GM18517 (cell line): ENCODE measurements around the gene CCL4.

Experiments used
- ATAC-seq: cut with Tn5 transposase; IDR thresholded peaks from one replicate; pipeline ENCODE4 v1.9.1; 2021; ENCODE audit warnings: mild to moderate bottlenecking, moderate library complexity; ENCODE audit not compliant: unreplicated experiment

The CCL4 gene

DNA sequence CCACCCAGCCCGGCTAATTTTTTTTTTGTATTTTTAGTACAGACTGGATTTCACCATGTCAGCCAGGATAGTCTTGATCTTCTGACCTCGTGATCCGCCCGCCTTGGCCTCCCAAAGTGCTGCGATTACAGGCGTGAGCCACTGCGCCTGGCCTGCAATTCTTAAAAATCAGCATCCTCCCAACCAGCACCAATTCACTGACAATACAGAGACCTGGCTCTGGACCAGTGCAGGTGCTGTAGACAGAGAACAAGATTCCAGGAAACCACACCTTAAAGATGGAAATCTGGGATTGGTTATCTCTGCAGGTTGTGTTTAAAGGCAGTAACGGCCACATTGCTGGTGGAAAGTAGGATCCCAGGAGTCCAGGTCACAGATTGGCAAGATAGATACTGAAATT lies 39.2 kb downstream of the CCL4 start:
- ATAC-seq = no peak

DNA sequence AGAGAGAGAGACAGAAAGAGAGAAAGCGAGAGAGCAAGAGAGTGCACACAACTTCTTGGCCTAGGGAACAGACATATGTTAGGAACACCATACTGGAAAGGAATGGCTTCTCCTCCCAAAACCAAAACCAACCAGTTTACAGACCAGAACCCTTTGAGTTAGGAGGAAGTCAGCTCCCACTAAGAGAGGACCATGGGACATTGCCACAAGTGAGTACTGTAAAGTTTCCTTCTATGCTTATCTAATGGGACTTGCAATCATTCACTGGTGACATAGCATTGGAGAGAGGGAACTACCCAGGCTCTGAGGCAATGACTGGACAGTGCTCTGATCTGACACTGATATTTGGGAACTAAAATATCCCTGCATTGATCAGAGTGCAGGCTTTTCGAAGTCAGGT lies 40.4 kb downstream of the CCL4 start:
- no peak for ATAC-seq

DNA sequence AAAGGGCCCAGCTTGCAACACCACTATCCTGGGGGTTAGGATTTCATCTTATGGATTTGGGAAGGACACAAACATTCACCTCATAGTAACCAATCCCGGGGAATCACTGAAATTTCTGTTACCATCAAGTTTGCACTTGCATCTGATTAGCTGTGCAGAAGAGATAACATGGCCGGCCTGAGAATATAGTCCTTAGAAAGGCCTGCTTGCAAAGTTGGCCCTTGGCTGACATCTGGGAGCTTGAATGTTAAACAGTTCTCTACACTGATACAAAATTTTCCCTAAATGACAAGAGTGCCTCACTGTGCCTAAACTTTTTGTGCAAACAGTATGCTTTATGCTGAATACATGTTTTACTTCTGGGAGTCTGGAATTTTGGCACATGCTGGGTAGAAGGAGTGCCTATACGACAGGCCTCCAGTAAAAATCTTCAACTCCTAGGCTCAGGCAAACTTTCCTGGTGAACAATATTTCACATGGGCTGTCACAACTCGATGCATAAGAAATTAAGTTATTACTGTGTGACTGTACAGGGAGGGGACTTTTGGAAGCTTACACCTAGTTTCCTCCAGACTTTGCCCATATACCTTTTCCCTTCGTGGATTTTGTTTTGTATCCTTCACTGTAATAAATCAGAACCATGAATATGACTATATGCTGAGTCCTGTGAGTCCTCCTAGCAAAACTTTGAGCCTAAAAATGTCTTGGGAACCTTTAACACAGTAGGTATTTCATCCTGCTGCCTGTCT lies 41.5 kb downstream of the CCL4 start:
- ATAC-seq = no peak

DNA sequence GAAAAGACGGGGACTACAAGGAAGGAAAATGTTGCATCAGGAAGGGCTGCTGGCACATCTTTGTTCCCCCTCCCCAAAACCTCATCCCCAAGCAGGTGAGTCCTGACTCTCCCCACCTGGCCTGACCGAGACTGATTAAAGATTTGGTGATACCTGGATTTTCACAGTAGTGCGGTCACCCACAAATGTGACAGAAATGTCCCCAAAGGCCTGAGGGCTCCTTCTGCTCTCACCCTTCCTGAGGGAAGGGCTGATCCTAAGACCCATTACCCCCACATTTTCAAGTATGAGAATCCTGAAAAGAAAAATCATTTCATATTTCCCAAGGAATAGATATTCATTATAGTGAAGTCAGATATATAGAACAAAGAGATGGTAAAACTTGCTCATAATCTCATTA lies 44.0 kb downstream of the CCL4 start:
- no peak for ATAC-seq

DNA sequence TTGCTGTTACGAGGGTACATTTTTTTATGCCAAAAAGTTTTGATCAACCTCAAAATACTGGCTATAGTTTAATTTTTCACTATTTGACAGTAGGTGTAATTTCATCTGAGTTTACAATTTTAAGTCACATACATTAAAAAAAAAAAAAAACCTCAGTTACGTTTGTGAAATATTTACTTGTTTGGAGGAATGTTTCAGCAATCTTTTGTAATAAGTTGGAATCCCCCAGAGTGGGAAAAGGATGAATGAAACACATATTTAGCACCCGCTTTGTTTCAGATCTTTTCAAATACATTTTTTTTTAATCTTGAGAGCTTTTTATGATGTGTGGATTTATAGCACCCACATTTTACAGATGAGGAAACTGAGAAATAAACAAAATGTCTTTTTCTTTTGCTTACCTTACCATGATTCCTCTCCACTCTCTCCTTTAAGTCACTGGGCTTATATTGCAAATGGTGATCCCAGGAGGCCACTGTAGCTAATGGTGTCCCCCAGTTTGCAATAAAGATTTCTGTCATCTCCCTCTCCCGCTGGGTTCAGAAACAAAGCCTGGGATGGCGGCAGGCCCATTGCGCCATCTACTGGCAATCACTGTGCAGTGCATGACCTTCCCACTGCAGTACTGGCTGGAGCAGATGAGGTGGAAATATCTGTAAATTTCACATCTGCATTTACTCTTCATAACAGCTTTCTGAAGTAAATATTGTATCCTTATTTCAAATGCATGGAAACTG lies 45.1 kb downstream of the CCL4 start:
- peak; percentile 66 for ATAC-seq

DNA sequence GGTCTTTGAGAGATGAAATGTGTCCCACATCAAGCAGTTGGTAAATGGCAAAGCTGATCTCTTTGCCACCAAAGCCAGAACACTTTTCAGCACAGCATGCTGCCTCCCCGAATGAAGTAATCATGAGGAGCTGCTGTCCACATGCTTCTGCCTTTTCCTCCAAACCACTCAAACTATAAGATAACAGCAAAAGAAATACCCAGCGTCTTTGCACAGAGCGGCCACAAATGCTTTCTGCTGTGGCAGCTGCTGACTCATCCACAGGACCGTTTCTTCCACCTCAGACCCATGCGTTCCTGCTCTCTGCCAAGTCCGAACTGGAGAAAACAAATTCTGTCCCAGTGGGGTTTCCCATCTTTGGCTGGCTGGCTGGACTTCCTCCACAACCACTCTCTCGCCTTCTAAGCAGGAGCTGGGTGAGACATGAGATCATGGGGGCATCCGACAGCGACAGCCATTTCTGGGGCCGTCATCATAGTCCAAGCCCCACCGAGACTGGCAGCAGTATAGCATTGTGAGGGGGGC lies 45.7 kb downstream of the CCL4 start:
- ATAC-seq = peak; percentile 30

DNA sequence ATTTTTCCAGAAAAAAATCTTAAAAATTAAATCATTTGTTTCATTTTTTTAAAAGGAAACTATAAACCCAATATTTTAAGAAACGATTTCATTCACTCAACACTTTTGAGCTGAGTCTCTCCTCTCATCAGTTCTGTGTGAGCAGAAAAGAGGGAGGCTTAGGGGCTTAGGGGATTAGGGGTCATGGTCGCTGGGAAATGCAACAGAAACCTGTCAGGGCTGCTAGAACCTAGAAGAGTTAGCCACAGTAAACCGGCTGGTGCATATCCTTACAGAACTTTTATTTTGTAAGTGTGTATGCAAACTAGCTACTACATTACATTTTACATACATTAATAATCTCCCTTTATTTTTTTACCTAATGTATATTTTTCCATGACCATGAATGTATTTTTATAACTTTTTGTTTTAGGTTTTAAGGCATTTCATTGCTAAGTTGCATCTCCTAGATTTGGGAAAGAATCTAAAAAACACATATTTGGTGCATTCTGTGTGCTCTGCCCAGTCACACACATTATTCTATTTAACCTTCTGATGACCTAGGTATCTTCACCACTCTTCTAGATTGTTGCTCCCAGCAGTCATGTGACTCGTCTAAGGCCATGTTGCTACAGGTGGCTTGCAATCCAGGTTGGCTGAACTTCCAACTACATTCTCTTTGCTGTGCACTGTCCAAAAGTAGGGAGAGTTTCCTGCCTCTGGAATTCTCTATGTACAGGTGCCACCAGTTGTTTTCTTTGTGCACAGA lies 48.4 kb downstream of the CCL4 start:
- no peak for ATAC-seq

DNA sequence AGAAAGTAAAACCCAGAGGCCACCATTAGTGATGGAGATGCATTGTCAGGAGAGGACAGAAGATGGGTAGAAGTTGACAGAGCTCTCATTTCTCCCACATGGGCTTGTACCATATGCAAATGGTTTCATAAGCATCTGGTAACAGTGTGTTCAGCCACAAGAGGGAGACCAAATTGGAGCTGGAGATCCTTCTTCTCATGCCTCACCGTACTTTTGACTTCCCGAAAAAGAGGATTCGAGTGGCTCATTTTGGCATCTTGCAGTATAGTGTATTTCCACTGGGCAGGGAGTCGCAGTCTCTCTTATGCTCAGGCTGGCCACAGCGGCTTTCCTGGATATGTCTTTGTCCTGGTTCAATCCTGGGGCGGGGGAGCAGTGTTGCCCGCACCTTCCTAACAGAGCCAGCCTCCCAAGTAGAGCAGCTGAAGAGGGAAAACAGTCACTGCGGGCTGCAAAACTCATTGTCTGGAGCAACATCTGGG lies 49.1 kb downstream of the CCL4 start:
- no peak for ATAC-seq

DNA sequence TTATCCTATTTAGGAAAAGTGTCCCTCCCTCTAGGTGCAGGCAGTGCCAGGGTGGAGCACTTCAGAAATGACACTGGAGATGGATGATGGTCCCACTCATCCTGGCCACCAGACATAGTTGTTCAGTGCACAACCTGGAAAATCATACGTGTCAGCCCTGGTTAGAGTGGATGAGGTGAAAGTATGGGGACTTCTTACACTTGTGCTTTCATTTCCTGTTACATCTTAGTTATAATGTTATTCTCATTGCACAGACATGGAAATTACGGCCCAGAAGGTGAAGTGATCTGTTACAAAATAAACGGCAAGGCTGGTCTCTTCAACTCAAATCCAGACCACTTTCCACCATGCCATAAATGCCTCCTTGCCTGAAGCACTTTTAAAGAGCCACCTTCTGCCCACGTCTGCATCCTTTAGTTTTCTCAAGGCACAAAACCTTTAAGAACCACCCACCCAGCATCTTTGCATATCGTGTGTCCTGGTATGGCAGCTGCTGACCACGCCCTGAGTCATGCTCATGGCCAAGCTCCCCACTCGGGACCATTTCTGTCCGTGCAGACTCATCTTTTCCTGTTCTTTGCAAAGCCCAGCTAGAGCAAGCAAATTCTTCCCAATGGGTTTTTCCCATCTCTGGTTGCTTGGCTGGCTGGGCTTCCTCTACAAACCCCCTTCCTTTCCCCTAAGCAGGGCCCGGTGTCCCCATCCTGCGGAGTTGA lies 50.4 kb downstream of the CCL4 start:
- no peak for ATAC-seq
